HL-60 (cell line): Measurements from ENCODE around the gene MX2.

Source experiments
- DNase-seq, 2 experiments: peaks; one replicate each; pipeline ENCODE4 v3.0.0-alpha.2; 2010 to 2020; ENCODE audit warnings: low read depth in 1 of 2, low spot score in 1 of 2
- H3K27ac ChIP-seq: fragments of 250-450 bp; sonication (Bioruptor Pico); replicated peaks from 2 replicates; pipeline ENCODE4 v1.5.1; 2020; ENCODE audit warnings: mild to moderate bottlenecking, moderate library complexity
- H3K27me3 ChIP-seq: fragments of 250-450 bp; sonication (Bioruptor Pico); 2 replicates; pipeline ENCODE4 v1.5.1; 2021; ENCODE audit warnings: mild to moderate bottlenecking, moderate library complexity; ENCODE audit not compliant: insufficient read depth, poor library complexity, severe bottlenecking
- H3K4me3 ChIP-seq: replicated peaks from 2 replicates; pipeline ENCODE4 v1.5.1; 2011; ENCODE audit warnings: mild to moderate bottlenecking, control low read depth, low read length; ENCODE audit not compliant: insufficient read depth
- GABPA ChIP-seq: IDR thresholded peaks from 2 replicates; pipeline ENCODE4 v1.6.1; 2012; ENCODE audit warnings: low read depth
- POLR2AphosphoS5 ChIP-seq: IDR thresholded peaks from 2 replicates; pipeline ENCODE4 v1.6.1; 2012; ENCODE audit warnings: low read depth
- SPI1 ChIP-seq: IDR thresholded peaks from 2 replicates; pipeline ENCODE4 v1.6.1; 2012; ENCODE audit warnings: low read depth, mild to moderate bottlenecking, borderline replicate concordance
- TF ChIP-seq, protein P1 (sequence below): IDR thresholded peaks from 2 replicates; pipeline ENCODE4 v1.6.1; 2012; ENCODE audit warnings: low read depth; ENCODE audit not compliant: insufficient replicate concordance
- TF ChIP-seq, protein P2 (sequence below): IDR thresholded peaks from one replicate; pipeline ENCODE4 v1.5.1; 2011; ENCODE audit warnings: low read length, control low read depth, inconsistent platforms; ENCODE audit not compliant: insufficient read depth

The MX2 gene

DNA sequence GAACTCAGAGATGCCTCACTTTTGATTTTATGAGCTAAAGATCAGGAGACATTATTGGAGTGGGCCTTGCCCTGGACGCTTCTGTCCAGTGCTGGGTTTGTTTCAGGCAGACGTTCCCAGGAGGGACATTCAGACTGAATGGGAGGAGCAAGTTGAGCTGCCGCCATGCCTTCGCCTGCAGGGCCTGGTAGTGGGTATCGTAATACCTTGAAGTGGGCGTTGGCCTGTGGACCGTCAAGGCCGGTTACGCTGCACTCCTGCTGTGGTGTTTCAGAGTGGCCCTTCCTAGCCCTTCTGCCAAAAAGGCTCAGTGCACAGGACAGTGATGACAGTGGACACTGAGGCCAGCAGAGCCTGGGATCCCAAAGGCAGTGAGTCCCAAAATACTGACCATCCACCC lies 43.6 kb upstream of the MX2 start:
- no peak for DNase-seq
- TF ChIP-seq POLR2AphosphoS5: no peak
- TF ChIP-seq SPI1: no peak
- TF ChIP-seq GABPA: no peak
- peaks cover 7% of the 10 kb centered on the region for H3K27me3 ChIP-seq
- no peak overlapping the region for H3K27ac ChIP-seq
- no peak overlapping the region for H3K4me3 ChIP-seq

DNA sequence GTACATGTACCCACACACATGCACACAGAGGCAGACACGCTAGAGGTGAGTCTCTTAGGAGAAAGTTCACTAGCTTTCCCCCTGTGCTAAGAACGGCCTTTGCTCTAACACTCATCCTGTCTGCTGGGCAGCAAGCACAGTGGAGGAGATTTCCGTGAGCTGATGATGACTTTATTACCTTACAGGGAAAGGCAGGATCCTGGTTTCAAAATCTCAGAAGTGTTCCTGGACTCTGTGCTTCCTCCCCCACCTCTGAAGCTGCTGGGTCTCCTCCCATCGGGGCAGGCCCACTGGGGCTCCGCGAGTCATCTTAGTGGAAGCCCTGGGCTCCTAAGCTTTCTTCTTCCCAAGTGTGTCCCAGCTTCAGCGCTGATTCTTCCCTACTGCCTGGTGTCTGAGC lies 42.6 kb upstream of the MX2 start:
- DNase-seq: no peak
- Histone ChIP-seq H3K27ac (no peak overlapping the region), H3K27me3 (peaks cover 7% of the 10 kb centered on the region), H3K4me3 (no peak overlapping the region)
- TF ChIP-seq SPI1: no peak
- TF ChIP-seq, protein P1, sequence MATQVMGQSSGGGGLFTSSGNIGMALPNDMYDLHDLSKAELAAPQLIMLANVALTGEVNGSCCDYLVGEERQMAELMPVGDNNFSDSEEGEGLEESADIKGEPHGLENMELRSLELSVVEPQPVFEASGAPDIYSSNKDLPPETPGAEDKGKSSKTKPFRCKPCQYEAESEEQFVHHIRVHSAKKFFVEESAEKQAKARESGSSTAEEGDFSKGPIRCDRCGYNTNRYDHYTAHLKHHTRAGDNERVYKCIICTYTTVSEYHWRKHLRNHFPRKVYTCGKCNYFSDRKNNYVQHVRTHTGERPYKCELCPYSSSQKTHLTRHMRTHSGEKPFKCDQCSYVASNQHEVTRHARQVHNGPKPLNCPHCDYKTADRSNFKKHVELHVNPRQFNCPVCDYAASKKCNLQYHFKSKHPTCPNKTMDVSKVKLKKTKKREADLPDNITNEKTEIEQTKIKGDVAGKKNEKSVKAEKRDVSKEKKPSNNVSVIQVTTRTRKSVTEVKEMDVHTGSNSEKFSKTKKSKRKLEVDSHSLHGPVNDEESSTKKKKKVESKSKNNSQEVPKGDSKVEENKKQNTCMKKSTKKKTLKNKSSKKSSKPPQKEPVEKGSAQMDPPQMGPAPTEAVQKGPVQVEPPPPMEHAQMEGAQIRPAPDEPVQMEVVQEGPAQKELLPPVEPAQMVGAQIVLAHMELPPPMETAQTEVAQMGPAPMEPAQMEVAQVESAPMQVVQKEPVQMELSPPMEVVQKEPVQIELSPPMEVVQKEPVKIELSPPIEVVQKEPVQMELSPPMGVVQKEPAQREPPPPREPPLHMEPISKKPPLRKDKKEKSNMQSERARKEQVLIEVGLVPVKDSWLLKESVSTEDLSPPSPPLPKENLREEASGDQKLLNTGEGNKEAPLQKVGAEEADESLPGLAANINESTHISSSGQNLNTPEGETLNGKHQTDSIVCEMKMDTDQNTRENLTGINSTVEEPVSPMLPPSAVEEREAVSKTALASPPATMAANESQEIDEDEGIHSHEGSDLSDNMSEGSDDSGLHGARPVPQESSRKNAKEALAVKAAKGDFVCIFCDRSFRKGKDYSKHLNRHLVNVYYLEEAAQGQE: no peak
- no peak for TF ChIP-seq GABPA
- TF ChIP-seq, protein P2, sequence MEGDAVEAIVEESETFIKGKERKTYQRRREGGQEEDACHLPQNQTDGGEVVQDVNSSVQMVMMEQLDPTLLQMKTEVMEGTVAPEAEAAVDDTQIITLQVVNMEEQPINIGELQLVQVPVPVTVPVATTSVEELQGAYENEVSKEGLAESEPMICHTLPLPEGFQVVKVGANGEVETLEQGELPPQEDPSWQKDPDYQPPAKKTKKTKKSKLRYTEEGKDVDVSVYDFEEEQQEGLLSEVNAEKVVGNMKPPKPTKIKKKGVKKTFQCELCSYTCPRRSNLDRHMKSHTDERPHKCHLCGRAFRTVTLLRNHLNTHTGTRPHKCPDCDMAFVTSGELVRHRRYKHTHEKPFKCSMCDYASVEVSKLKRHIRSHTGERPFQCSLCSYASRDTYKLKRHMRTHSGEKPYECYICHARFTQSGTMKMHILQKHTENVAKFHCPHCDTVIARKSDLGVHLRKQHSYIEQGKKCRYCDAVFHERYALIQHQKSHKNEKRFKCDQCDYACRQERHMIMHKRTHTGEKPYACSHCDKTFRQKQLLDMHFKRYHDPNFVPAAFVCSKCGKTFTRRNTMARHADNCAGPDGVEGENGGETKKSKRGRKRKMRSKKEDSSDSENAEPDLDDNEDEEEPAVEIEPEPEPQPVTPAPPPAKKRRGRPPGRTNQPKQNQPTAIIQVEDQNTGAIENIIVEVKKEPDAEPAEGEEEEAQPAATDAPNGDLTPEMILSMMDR: no peak
- TF ChIP-seq POLR2AphosphoS5: no peak

DNA sequence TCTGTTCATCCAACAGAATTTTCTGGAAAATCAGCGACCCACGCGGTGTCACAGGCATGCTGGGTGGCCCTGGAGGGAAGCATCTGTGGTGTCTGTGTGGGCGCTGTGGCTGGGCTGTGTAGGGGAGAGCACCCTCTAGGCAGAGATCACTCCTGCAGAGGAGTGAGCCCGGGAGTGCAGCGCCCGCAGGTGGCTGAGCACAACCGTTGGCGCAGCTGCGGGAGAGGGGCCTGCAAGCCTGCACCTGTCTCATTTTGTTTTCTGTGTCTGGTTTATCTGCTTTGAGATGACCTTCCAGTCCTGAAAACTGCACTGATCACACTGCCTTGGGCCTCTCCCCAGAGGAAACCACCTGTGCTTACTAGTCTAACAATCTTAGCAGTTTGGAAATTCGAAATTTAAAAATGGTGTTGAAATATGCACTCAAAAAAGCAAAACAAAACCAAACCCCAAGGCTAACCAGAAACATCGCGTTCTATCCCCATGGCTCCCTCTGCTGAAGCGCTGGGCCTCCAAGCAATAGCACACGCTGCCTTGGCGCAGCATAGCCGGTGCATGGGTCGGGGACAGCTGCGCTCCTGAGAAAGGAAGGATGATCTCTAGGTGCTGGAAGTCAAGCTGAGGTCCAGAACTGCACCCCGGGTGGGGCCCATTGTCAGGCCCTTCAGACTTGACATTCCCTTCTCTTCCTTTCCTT lies 40.5 kb upstream of the MX2 start:
- DNase-seq: no peak
- Histone ChIP-seq H3K4me3 (no peak overlapping the region), H3K27me3 (no peaks in the 10 kb centered on the region), H3K27ac (no peak overlapping the region)
- no peak for TF ChIP-seq GABPA
- TF ChIP-seq, protein P2: no peak
- TF ChIP-seq SPI1: no peak
- TF ChIP-seq POLR2AphosphoS5: no peak
- TF ChIP-seq, protein P1: no peak

DNA sequence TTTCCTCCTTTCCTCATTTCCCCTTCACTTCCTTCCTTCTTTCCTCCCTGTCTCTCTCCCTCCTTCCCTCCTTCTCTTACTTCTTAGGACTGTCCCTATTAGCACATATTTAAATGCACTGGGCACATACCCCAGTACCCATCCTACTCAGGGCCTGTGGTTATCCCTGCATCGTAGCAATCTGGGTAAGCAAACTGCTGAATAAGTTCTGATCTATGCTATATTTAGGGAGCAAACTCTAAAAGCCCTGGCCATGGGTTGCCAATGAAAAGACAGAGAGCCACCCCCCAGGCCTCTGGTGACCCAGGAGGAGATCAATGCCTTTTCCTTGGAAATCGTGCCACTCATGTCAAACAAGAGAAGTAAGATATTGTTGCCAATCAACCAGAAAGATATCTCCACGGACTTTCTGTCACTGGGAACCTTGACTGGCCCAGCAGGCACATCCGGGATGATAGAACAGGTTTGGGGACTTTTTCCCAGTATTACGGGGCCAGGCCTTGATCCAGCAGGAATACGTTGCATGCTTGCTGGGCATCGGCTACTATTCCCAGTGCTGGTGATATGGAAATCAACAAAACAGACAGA lies 39.8 kb upstream of the MX2 start:
- Histone ChIP-seq H3K4me3 (no peak overlapping the region), H3K27ac (no peak overlapping the region), H3K27me3 (no peaks in the 10 kb centered on the region)
- no peak for DNase-seq
- no peak for TF ChIP-seq SPI1
- TF ChIP-seq, protein P2: no peak
- TF ChIP-seq, protein P1: no peak
- no peak for TF ChIP-seq GABPA
- no peak for TF ChIP-seq POLR2AphosphoS5
